HCT116 (cell line): Measurements from ENCODE around the gene GASK1A. TPM values are rescaled to one million over a fixed set of nuclear protein-coding genes. Genes with fewer than 3 reads are reported as not detected.

Experiments
- ATAC-seq: fragments of 200-7000 bp; cut with Tn5 transposase; 2 replicates; pipeline ENCODE4 v1.9.1; 2020; ENCODE audit warnings: mild to moderate bottlenecking, moderate library complexity
- BruUV-seq: library from RNA; stranded (reverse); fragments of 400-500 nt; replicated peaks from 2 replicates; lab custom pipeline; 2021; lab: Mats Ljungman, UMichigan
- CTCF ChIA-PET: fragments of 300-600 bp; sonication (Branson Sonifier 250); formaldehyde crosslinking; loops from one replicate; lab custom pipeline; 2021; ENCODE audit warnings: antibody characterized with exemption; lab: Charles Lee
- POLR2A ChIA-PET: fragments of 300-600, 350-600 bp; sonication (Branson Sonifier 250); formaldehyde crosslinking; loops from one replicate; lab custom pipeline; 2021; ENCODE audit warnings: antibody characterized with exemption; lab: Charles Lee
- RAD21 ChIA-PET, 2 experiments: fragments of 300-600 bp; sonication (Branson Sonifier 250); formaldehyde crosslinking; loops; one replicate each; lab custom pipeline; 2023; ENCODE audit warnings: low total read pairs in 2 of 2; ENCODE audit not compliant: uncharacterized antibody in 2 of 2, unreplicated experiment in 2 of 2, low non-redundant PET in 1 of 2; lab: Charles Lee
- DNase-seq: peaks from one replicate; pipeline ENCODE4 v3.0.0-alpha.2; 2010; ENCODE audit warnings: low read depth, low spot score
- H2AFZ ChIP-seq: fragments of 200-600 bp; shearing (Covaris generic), sonication (generic); 2 replicates; pipeline ENCODE4 v1.6.1; 2017; ENCODE audit warnings: low read depth, mixed run types, mixed read lengths, antibody characterized with exemption, low read length; ENCODE audit not compliant: poor library complexity, severe bottlenecking
- H3K27ac ChIP-seq: 2 replicates; pipeline ENCODE4 v1.5.1; 2012; ENCODE audit warnings: low read depth, low read length
- H3K27me3 ChIP-seq: fragments of 200-600 bp; sonication (generic); 2 replicates; pipeline ENCODE4 v1.6.1; 2016; ENCODE audit warnings: mixed run types, low read length, mixed read lengths; ENCODE audit not compliant: insufficient read depth
- H3K36me3 ChIP-seq, 2 experiments: fragments of 200-500 bp in 1 of 2; fragments of 200-600 bp in 1 of 2; sonication (Bioruptor generic) in 1 of 2; sonication (generic) in 1 of 2; 2 replicates each; pipeline versions ENCODE4 v1.5.1 to v1.6.1; 2014 to 2016; ENCODE audit warnings: low read length in 2 of 2, inconsistent platforms in 1 of 2, mixed read lengths in 1 of 2, mixed run types in 1 of 2; ENCODE audit not compliant: insufficient read depth in 2 of 2, control insufficient read depth in 1 of 2
- H3K4me1 ChIP-seq, 2 experiments: fragments of 200-600 bp in 1 of 2; sonication (generic) in 1 of 2; 2 replicates each; pipeline versions ENCODE4 v1.5.1 to v1.6.1; 2012 to 2017; ENCODE audit warnings: low read length in 2 of 2, inconsistent platforms in 1 of 2, mild to moderate bottlenecking in 1 of 2, mixed read lengths in 1 of 2, mixed run types in 1 of 2, moderate library complexity in 1 of 2; ENCODE audit not compliant: insufficient read depth in 2 of 2, control insufficient read depth in 1 of 2
- H3K4me2 ChIP-seq: fragments of 200-600 bp; sonication (generic); 2 replicates; pipeline ENCODE4 v1.6.1; 2017; ENCODE audit warnings: mixed run types, low read length, mixed read lengths
- H3K4me3 ChIP-seq, 2 experiments: fragments of 200-600 bp in 1 of 2; sonication (generic) in 1 of 2; replicated peaks in 1 of 2; 2 replicates each; pipeline ENCODE4 v1.5.1; 2011 to 2016; ENCODE audit warnings: low read length in 2 of 2, control low read depth in 1 of 2, low read depth in 1 of 2, mild to moderate bottlenecking in 1 of 2, mixed read lengths in 1 of 2, mixed run types in 1 of 2
- H3K79me2 ChIP-seq: fragments of 200-600 bp; sonication (generic); 2 replicates; pipeline ENCODE4 v1.6.1; 2017; ENCODE audit warnings: mild to moderate bottlenecking, mixed run types, low read length, moderate library complexity, mixed read lengths; ENCODE audit not compliant: insufficient read depth
- H3K9ac ChIP-seq: fragments of 200-600 bp; sonication (generic); 2 replicates; pipeline ENCODE4 v1.6.1; 2016; ENCODE audit warnings: low read length, mixed read lengths
- H3K9me2 ChIP-seq: fragments of 200-600 bp; sonication (generic), shearing (Covaris generic); 2 replicates; pipeline ENCODE4 v1.6.1; 2017; ENCODE audit warnings: mixed run types, mild to moderate bottlenecking, moderate library complexity; ENCODE audit not compliant: insufficient read depth
- H3K9me3 ChIP-seq, 2 experiments: fragments of 200-500 bp in 1 of 2; fragments of 200-600 bp in 1 of 2; sonication (Bioruptor generic) in 1 of 2; sonication (generic) in 1 of 2; 2 replicates each; pipeline ENCODE4 v1.6.1; 2014 to 2017; ENCODE audit warnings: low read length in 2 of 2, mixed read lengths in 2 of 2, inconsistent platforms in 1 of 2, low read depth in 1 of 2, mild to moderate bottlenecking in 1 of 2, mixed run types in 1 of 2, moderate library complexity in 1 of 2; ENCODE audit not compliant: control insufficient read depth in 1 of 2, insufficient read depth in 1 of 2
- H4K20me1 ChIP-seq: fragments of 200-600 bp; sonication (generic), shearing (Covaris generic); 2 replicates; pipeline ENCODE4 v1.6.1; 2017; ENCODE audit warnings: mixed run types, mild to moderate bottlenecking, moderate library complexity; ENCODE audit not compliant: insufficient read depth
- ATF3 ChIP-seq: IDR thresholded peaks from 2 replicates; pipeline ENCODE4 v1.6.1; 2012
- CBX3 ChIP-seq: IDR thresholded peaks from 2 replicates; pipeline ENCODE4 v1.6.1; 2012; ENCODE audit warnings: low read depth
- CEBPB ChIP-seq: IDR thresholded peaks from 2 replicates; pipeline ENCODE4 v1.6.1; 2012; ENCODE audit warnings: low read depth
- EGR1 ChIP-seq: IDR thresholded peaks from 2 replicates; pipeline ENCODE4 v1.6.1; 2012; ENCODE audit warnings: low read depth
- ELF1 ChIP-seq: IDR thresholded peaks from 2 replicates; pipeline ENCODE4 v1.6.1; 2012; ENCODE audit warnings: low read depth, borderline replicate concordance
- EZH2 ChIP-seq: fragments of 200-600 bp; sonication (generic); IDR thresholded peaks from 2 replicates; pipeline ENCODE4 v1.6.1; 2017; ENCODE audit warnings: antibody characterized with exemption, mixed run types
- EZH2phosphoT487 ChIP-seq: fragments of 200-600 bp; IDR thresholded peaks from 2 replicates; pipeline ENCODE4 v1.6.1; 2018; ENCODE audit warnings: antibody characterized with exemption, borderline replicate concordance
- JUND ChIP-seq: IDR thresholded peaks from 2 replicates; pipeline ENCODE4 v1.6.1; 2012
- POLR2A ChIP-seq: IDR thresholded peaks from 2 replicates; pipeline ENCODE4 v1.7.0; 2011; ENCODE audit warnings: borderline replicate concordance; ENCODE audit not compliant: insufficient read depth, insufficient read length; ENCODE audit errors: extremely low read depth
- POLR2AphosphoS5 ChIP-seq: IDR thresholded peaks from 2 replicates; pipeline ENCODE4 v1.6.1; 2011; ENCODE audit warnings: mild to moderate bottlenecking, low read depth, low read length, moderate library complexity
- REST ChIP-seq: IDR thresholded peaks from 2 replicates; pipeline ENCODE4 v1.6.1; 2012; ENCODE audit warnings: low read depth
- SIN3A ChIP-seq: IDR thresholded peaks from 2 replicates; pipeline ENCODE4 v1.6.1; 2012; ENCODE audit warnings: low read depth
- TCF7L2 ChIP-seq: IDR thresholded peaks from 2 replicates; pipeline ENCODE4 v1.7.0; 2011; ENCODE audit warnings: borderline replicate concordance, inconsistent platforms; ENCODE audit not compliant: insufficient read depth, insufficient read length; ENCODE audit errors: extremely low read depth
- YY1 ChIP-seq: IDR thresholded peaks from 2 replicates; pipeline ENCODE4 v1.6.1; 2011; ENCODE audit warnings: low read length, low read depth, moderate library complexity, mild to moderate bottlenecking; ENCODE audit not compliant: insufficient replicate concordance; ENCODE audit errors: extremely low read depth
- ZNF274 ChIP-seq: fragments of 200-500 bp; sonication (Bioruptor generic); IDR thresholded peaks from 2 replicates; pipeline ENCODE4 v1.6.1; 2014; ENCODE audit warnings: mild to moderate bottlenecking, low read depth, low read length, inconsistent platforms
- intact Hi-C: fragments of 100-400 bp; cut with micrococcal nuclease; formaldehyde crosslinking; loops from 2 replicates; pipeline ENCODE4 v1.10.0; 2022
- total RNA-seq: library from RNA; stranded (reverse); gene quantifications from one replicate; pipeline ENCODE4 v1.2.1, GENCODE V29; 2021; ENCODE audit not compliant: unreplicated experiment
- TF ChIP-seq, protein P1 (sequence below), 3 experiments: fragments of 200-600 bp in 1 of 3; sonication (generic) in 1 of 3; IDR thresholded peaks in 2 of 3; conservative IDR thresholded peaks in 1 of 3; 2 replicates each; pipeline ENCODE4 v1.5.1; 2012 to 2017; ENCODE audit warnings: low read depth in 2 of 3, low read length in 2 of 3, antibody characterized with exemption in 1 of 3, borderline replicate concordance in 1 of 3, control low read depth in 1 of 3, mild to moderate bottlenecking in 1 of 3, mixed read lengths in 1 of 3, mixed run types in 1 of 3, moderate library complexity in 1 of 3; ENCODE audit not compliant: insufficient read depth in 1 of 3

The GASK1A gene
- total RNA-seq, 1 experiment from 2014 or later, result 1.0 TPM

DNA sequence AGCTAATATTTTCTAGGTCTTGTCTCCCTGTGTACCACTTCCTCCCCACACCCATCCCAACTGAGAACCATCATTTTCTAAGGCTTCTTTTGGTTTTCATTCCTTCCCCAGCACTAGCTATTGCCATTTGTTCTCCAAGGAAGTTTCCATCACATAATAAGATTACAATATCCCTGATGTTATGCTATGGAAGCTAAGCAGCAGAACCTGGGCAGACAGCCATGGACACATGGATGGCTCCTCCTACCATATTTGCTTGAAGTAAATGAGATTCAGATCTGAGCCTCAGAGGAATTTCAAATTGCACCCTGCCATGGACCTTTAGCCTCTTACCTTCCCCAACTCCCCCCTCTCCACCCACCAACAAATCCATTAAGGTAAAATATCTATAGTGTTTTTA, 31.5 kb downstream of the GASK1A start:
- DNase-seq, result no peak
- no peak for ATAC-seq
- intact Hi-C loops, result no loop called here
- H3K9me3 ChIP-seq, result no peaks in the 10 kb centered on the region
- H3K36me3 ChIP-seq, result no peaks in the 10 kb centered on the region
- no TSS peak for BruUV-seq
- POLR2A ChIA-PET, result no interaction called here
- CTCF ChIA-PET, result interaction anchor here (1.0 kb wide), 1 partner anchor 49 kb away, joined by 4 read pairs; no protein-coding TSS in a partner anchor
- H3K9ac ChIP-seq, result no peak overlapping the region
- RAD21 ChIA-PET, result no interaction called here
- H3K79me2 ChIP-seq, result no peaks in the 10 kb centered on the region
- no peak overlapping the region for H3K4me3 ChIP-seq
- peaks cover 0 to 3% of the 10 kb centered on the region in 2 experiments; a peak in 1 of 4 replicates for H3K4me1 ChIP-seq
- H3K9me2 ChIP-seq, result no peaks in the 10 kb centered on the region
- H2AFZ ChIP-seq, result no peak overlapping the region
- no peak for TF ChIP-seq EZH2
- TF ChIP-seq ZNF274, result no peak
- TF ChIP-seq CEBPB, result no peak
- TF ChIP-seq POLR2AphosphoS5, result no peak
- H3K27me3 ChIP-seq, result no peaks in the 10 kb centered on the region
- H4K20me1 ChIP-seq, result no peaks in the 10 kb centered on the region
- H3K4me2 ChIP-seq, result no peak overlapping the region
- H3K27ac ChIP-seq, result no peak overlapping the region

DNA sequence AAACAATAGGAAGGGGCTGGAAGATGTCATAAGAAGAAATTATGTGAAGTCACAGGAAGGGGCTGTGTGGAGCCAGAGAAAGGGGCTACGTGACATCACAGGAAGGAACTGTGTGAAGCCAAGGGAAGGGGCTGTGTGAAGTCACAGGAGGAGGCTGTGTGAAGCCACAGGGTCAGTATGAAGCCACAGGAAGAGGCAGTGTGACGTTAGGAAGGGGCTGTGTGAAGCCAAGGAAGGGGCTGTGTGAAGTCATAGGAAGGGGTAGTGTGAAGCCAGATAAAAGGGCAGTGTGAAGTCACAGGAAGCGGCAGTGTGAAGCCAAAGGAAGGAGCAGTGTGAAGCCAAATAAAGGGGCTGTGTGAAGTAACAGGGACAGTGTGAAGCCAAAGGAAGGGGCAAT, 32.5 kb downstream of the GASK1A start:
- ChIA-PET POLR2A (no interaction called here), CTCF (no interaction called here), RAD21 (no interaction called here)
- DNase-seq, result no peak
- Histone ChIP-seq H3K9ac (no peak overlapping the region), H3K9me2 (no peaks in the 10 kb centered on the region), H2AFZ (no peak overlapping the region), H3K79me2 (no peaks in the 10 kb centered on the region), H3K36me3 (no peaks in the 10 kb centered on the region), H3K27ac (no peak overlapping the region), H3K4me2 (no peak overlapping the region), H3K27me3 (no peaks in the 10 kb centered on the region), H3K4me3 (no peak overlapping the region), H3K4me1 (peaks cover 0 to 8% of the 10 kb centered on the region in 2 experiments; a peak in 1 of 4 replicates), H4K20me1 (no peaks in the 10 kb centered on the region), H3K9me3 (no peaks in the 10 kb centered on the region)
- ATAC-seq, result no peak
- no TSS peak for BruUV-seq
- intact Hi-C loops, result no loop called here
- TF ChIP-seq POLR2A (no peak), EZH2 (no peak), YY1 (no peak), TCF7L2 (no peak), SIN3A (no peak), ATF3 (no peak), REST (no peak), EGR1 (no peak), POLR2AphosphoS5 (no peak), ELF1 (no peak), JUND (no peak), CEBPB (no peak), CBX3 (no peak), EZH2phosphoT487 (no peak)
- TF ChIP-seq, protein P1, sequence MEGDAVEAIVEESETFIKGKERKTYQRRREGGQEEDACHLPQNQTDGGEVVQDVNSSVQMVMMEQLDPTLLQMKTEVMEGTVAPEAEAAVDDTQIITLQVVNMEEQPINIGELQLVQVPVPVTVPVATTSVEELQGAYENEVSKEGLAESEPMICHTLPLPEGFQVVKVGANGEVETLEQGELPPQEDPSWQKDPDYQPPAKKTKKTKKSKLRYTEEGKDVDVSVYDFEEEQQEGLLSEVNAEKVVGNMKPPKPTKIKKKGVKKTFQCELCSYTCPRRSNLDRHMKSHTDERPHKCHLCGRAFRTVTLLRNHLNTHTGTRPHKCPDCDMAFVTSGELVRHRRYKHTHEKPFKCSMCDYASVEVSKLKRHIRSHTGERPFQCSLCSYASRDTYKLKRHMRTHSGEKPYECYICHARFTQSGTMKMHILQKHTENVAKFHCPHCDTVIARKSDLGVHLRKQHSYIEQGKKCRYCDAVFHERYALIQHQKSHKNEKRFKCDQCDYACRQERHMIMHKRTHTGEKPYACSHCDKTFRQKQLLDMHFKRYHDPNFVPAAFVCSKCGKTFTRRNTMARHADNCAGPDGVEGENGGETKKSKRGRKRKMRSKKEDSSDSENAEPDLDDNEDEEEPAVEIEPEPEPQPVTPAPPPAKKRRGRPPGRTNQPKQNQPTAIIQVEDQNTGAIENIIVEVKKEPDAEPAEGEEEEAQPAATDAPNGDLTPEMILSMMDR (IDR thresholded peaks at IDR 0.05 in 2 of 3, conservative IDR thresholded peaks at IDR 0.05 in 1 of 3; ENCODE audit: borderline replicate concordance in 1 of 3, insufficient read depth in 1 of 3, low read depth in 2 of 3, low read length in 2 of 3), result no peak
